Endometrial microvascular endothelial cells (primary cell): Measurements from ENCODE around the gene TRMT44. TPM values are rescaled to one million over a fixed set of nuclear protein-coding genes. Genes with fewer than 3 reads are reported as not detected.

Experiments used
- in situ Hi-C: cut with HindIII; loops from 2 replicates; pipeline ENCODE4 v1.10.0; 2017; ENCODE audit warnings: low sequenced_read_pairs, low pct_unique_long_range_greater_than_20kb; ENCODE audit errors: inconsistent ontology term
- total RNA-seq: library from RNA; depleted of rRNA; stranded (reverse); fragments of >200 nt; gene quantifications from one replicate; pipeline ENCODE4 v1.2.3, GENCODE V29; 2015; ENCODE audit errors: inconsistent ontology term

Gene TRMT44
- total RNA-seq, 1 donor from 2014 or later = 13.9 TPM

- in situ Hi-C loops = no loop called here
Measured at GRCh38 chr4:8461086-8461485, 20.5 kb downstream of the TRMT44 start.

GRCh38 chr4:8461616-8462015 lies 21.0 kb downstream of the TRMT44 start:
- in situ Hi-C loops = no loop called here

DNA sequence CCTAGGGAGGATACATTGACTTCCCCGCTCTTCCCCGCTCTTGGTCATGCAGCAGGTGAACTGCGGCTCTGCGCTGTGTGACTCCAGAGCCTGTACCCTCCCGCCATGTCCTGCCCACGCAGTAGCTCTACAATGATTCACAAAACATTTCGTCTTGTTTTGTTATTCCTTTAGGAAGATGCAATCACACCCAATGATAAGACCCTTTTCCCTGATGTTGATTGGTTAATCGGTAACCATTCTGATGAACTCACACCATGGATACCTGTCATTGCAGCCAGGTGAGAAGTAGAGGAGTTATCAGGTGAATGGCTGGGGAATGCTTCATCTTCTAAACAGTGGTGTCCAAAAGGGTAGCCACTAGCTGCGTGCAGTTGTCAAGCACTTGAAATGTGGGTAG lies 23.2 kb downstream of the TRMT44 start:
- in situ Hi-C loops = no loop called here

- in situ Hi-C loops = no loop called here
Measured at GRCh38 chr4:8464381-8464780, 23.8 kb downstream of the TRMT44 start.

DNA sequence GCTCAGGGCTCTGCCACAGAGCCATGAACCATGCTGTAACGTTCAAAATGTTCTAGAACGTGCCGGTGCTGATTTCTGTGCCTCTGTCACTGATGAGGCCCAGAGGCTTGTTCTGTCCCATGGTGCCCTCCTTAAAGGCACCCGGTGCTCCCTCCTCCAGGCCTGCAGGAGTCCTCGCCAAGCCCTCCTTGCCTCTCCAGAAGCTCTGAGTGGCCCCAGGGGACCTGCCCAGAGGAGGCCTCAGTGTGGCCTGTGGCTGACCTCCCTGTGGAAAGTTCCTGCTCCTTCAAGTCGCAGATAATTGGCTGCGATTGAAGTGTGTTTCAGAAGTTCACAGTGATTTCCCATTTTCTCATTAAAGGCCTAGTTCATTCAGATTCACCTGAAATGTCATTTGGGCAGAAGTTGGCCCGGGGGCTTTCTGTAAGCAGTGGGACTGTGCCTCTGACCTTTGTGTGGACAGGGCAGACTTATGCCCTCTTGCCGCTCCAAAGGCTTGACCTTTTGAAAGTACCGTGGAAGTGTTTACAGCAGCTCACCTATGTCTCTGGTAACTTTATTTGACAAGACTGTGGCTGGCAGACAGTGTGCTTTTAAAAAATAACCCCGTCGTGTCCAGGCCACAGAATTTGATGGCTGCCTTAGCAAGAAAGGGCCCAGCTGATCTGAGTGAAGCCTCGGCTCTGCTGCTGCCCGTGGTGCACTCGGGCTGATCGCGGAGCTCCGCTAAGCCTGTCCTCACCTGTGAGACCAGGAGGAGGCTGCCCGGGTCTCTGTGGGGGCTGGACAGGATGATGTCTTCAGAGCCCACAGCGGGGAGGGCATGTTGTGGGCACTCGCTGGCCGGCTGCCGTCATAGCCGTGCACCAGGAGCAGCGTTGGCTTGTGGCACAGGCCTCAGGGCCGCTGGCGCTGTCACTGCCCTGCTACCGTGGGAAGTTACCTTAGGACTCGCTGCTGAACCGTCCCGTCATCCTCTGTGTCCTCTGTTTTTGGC lies 25.3 kb downstream of the TRMT44 start:
- in situ Hi-C loops = no loop called here

DNA sequence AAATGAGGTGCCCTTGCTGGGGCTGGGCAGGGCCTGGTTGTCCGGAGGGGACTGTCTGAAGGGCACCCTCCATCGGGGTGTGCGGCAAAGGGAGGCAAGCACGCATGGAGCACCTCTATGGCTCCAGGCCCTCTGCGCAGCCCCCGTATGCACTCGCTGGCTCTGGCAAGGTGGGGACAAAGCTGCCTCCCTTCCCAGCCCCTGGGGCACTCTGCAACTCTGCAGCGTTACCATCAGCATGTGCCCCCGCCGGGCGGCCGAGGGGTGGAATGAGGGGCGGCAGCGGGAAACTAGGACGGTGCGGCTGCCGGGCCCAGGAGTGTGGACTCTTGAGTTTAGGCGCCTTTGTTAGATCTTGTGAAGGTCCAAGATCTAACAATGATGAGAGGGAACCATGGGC lies 26.4 kb downstream of the TRMT44 start:
- in situ Hi-C loops = no loop called here

DNA sequence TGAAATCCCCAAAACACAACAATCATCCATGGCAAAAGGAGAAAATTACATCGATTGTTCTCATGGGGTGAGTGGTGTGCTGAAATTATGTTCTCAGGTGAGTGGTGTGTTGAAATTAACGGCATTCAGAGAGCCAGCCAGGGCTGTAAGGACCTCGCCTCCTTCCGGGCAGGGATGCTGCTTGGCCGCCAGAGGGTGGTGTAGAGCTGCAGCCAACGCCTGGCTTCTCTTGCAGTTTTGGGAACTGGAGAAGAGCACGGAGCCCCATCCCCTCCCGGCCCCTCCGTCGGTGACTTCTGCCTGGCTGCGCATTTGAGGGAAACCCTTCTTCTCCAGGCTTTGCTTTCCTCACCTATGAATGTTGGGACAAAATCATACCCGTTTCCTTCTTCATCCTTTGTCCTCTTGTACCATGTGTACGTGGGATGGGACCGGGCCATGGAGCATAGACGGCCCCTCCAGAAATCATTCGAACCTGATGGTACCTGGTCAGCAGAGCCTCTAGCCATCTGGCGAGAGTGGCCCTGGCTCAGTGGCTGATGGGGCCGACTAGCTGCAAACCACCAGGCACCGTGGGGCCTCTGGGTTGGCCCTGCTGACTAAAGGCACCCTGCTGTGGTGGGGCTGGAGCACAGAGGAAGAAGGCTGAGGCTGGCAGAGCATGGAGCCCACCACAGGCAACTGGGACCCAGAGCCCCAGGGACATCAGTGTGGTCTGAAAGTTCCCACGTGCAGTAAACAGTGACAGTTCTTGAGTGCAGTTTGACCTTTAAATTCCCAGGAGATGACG lies 28.4 kb downstream of the TRMT44 start:
- in situ Hi-C loops = no loop called here

GRCh38 chr4:8469550-8469949 lies 29.0 kb downstream of the TRMT44 start:
- in situ Hi-C loops = no loop called here

DNA sequence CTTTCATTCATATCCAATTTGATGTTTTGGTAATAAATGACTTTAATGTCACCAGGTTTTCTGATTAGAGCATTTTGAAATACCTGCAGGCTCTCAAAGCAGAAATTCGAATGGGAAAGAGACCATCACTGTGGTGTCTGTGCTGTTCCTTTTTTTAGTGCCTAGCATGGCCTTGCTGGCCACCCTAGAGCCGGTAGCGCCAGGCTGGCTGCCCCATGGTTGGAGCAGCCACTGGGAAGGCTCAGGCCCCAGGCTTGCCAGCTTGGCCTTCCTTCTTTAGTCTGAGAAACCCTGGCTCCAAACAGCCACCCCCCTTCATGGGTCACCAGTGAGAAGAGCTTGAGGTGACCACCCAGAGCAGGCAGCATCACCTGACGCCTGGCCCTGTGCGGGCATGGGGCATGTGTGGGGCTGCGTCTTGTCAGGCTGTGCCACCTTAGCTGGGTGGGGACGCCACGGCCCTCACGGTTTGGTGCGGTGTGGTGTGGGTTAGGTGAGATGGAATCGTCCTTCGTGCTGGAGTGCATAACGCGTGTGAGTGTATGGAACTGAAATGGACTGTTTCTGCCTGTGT lies 30.0 kb downstream of the TRMT44 start:
- in situ Hi-C loops = no loop called here

GRCh38 chr4:8471211-8471875 lies 30.8 kb downstream of the TRMT44 start:
- in situ Hi-C loops = no loop called here

- in situ Hi-C loops = no loop called here
Measured at GRCh38 chr4:8472158-8472688, 31.6 kb downstream of the TRMT44 start.

- in situ Hi-C loops = no loop called here
Measured at GRCh38 chr4:8472689-8473197, 32.2 kb downstream of the TRMT44 start.

GRCh38 chr4:8473198-8473919 lies 32.8 kb downstream of the TRMT44 start:
- in situ Hi-C loops = no loop called here

DNA sequence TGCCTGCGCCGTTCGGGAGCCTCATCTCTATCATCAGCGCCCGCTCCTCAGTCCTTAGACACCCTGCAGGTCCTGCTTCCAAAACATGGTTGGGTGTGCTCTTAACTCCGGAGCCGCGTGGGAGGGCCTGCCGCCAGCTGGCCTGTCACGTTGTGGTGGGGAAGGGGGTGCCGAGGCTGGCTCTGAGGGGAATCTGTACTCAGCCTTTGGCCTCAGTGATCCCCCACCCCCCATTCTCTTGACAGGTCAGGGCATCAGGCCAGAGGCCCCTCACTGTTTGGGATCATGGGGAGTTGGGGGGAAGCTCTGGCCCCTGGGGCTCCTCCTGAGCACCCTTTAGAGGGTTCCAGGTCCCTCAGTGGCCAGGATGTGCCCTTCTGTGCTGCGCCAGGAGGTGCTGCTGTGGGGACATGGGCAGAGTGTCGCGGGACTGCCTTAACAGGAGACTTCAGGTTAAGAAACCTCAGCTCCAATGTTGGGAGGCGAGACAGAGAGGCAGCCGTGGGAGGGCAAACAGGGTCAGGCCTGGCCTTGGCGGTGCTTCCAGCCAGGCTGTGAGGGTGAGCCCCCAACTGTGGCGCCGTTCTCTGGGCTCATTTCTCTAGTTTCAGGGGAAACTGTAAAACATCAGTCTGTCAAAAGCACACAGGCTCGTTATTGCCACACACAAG lies 33.5 kb downstream of the TRMT44 start:
- in situ Hi-C loops = no loop called here

DNA sequence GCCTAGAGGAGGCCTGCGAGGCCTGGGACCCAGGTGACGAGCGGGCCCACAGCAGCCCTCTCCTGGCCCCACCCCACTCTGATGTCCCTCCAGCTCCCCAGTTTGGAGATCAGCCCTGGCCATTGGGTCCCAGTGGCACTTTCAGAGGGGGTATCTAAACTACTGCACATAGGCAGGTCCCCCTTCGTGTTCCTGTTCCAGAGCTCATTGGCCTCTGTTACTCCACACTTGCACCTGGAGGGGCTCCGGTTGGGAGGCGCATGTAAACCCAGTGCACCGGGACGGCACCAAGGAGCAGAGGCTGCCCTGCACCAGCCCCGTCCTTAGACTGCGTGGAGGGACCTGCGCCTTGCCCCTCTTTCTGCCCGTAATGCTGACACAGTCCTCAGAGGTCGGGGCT lies 34.3 kb downstream of the TRMT44 start:
- in situ Hi-C loops = no loop called here

DNA sequence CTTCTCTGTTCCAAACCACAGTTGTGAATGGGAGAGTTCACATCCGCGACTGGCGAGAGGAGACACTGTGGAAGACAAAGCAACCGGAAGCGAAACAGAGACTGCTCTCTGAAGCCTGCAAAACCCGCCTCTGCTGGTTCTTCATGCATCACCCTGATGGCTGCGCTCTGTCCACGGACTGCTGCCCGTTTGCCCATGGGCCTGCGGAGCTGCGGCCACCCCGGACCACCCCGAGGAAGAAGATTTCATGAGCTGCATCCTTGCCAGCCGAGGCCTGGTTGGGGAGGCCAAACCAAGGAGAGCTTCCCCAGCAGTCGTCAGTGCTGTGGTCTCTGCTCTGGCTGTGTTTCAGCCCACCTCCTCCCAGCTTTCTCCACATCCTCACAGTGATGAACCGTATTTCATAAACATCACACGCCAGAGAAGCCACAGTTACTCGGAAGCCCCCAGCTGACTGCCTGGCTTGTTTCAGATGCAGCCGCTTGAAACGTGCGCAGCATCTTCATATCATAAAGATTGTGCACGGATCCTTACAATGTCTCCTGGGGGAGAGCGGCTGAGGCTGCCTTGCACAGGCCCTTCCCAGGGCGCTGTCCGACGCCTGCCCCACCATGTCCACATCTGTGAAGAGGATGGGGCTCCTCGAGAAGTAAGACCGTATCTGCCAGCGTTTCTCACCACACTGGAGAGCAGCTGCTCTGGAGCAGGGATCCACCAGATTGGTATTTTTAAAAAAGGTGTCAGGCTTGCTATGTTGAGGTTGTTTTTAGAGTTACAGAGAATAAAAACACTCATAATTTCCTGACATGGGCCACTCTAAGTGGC lies 35.4 kb downstream of the TRMT44 start:
- in situ Hi-C loops = no loop called here
